Mesothelial cell of epicardium (in vitro differentiated cells): Measurements from ENCODE around the gene CACNA2D2. TPM values are rescaled to one million over a fixed set of nuclear protein-coding genes. Genes with fewer than 3 reads are reported as not detected.
A peak's percentile ranks its signal among the peaks of the same experiment; 100 is the strongest.

ENCODE experiments used
- DNase-seq, 2 experiments: peaks; one replicate each; pipeline ENCODE4 v3.0.0; 2021; ENCODE audit warnings: low spot score in 2 of 2; ENCODE audit not compliant: unreplicated experiment in 2 of 2
- H3K27ac Mint-ChIP-seq: 2 replicates; pipeline ENCODE4 v1.8.0; 2021; ENCODE audit warnings: mixed read lengths
- H3K27me3 Mint-ChIP-seq: 2 replicates; pipeline ENCODE4 v1.8.0; 2021; ENCODE audit warnings: low read depth, mixed read lengths
- H3K36me3 Mint-ChIP-seq: 2 replicates; pipeline ENCODE4 v1.8.0; 2021; ENCODE audit warnings: mixed read lengths
- H3K4me1 Mint-ChIP-seq: 2 replicates; pipeline ENCODE4 v1.8.0; 2021; ENCODE audit warnings: mixed read lengths
- H3K4me3 Mint-ChIP-seq: 2 replicates; pipeline ENCODE4 v1.8.0; 2021; ENCODE audit warnings: mild to moderate bottlenecking, moderate library complexity, mixed read lengths
- H3K9me3 Mint-ChIP-seq: 2 replicates; pipeline ENCODE4 v1.8.0; 2021; ENCODE audit warnings: mixed read lengths
- CTCF ChIP-seq: fragments of 200-600 bp; sonication (generic); IDR thresholded peaks from one replicate; pipeline ENCODE4 v1.5.0; 2021; ENCODE audit warnings: antibody characterized with exemption; ENCODE audit not compliant: unreplicated experiment
- total RNA-seq: library from RNA; stranded (reverse); gene quantifications from 3 replicates; pipeline ENCODE4 v1.2.1, GENCODE V29; 2021

Gene CACNA2D2
- total RNA-seq = 9.9 to 10.8 TPM (median 9.9 TPM) in 3 replicates

- TF ChIP-seq CTCF = no peak
- Mint-ChIP-seq H3K4me1 (peaks cover 5% of the 10 kb centered on the region), H3K27me3 (peaks cover 75% of the 10 kb centered on the region), H3K36me3 (no peaks in the 10 kb centered on the region), H3K27ac (no peak within 1 kb of the TSS), H3K4me3 (peak within 1 kb of the TSS; percentile 68), H3K9me3 (no peaks in the 10 kb centered on the region)
- peak; percentile 66 to 79 for DNase-seq
Observed at GRCh38 chr3:50503504-50504342, at the start of gene CACNA2D2. CACNA2D2 (minus strand) TSS chr3:50503634; CDS start chr3:50503423, 211 bp downstream.

- H3K36me3 Mint-ChIP-seq = no peaks in the 10 kb centered on the region
- no peak overlapping the region for H3K4me3 Mint-ChIP-seq
- peaks cover 24% of the 10 kb centered on the region for H3K27me3 Mint-ChIP-seq
- no peak overlapping the region for H3K27ac Mint-ChIP-seq
- H3K4me1 Mint-ChIP-seq = peaks cover 14% of the 10 kb centered on the region
- DNase-seq = no peak
- no peak for TF ChIP-seq CTCF
- H3K9me3 Mint-ChIP-seq = no peaks in the 10 kb centered on the region
Observed at GRCh38 chr3:50552598-50552997, 49.2 kb upstream of the CACNA2D2 start.

GRCh38 chr3:50551681-50552435 lies 48.4 kb upstream of the CACNA2D2 start:
- DNase-seq = no peak
- Mint-ChIP-seq H3K4me3 (no peak overlapping the region), H3K27me3 (peaks cover 19% of the 10 kb centered on the region), H3K36me3 (no peaks in the 10 kb centered on the region), H3K27ac (no peak overlapping the region), H3K4me1 (peaks cover 14% of the 10 kb centered on the region), H3K9me3 (no peaks in the 10 kb centered on the region)
- no peak for TF ChIP-seq CTCF

- no peak overlapping the region for H3K4me3 Mint-ChIP-seq
- no peak for TF ChIP-seq CTCF
- DNase-seq = no peak
- H3K9me3 Mint-ChIP-seq = no peaks in the 10 kb centered on the region
- H3K27me3 Mint-ChIP-seq = peaks cover 19% of the 10 kb centered on the region
- peak overlapping the region; percentile 66 for H3K27ac Mint-ChIP-seq
- peaks cover 14% of the 10 kb centered on the region for H3K4me1 Mint-ChIP-seq
- no peaks in the 10 kb centered on the region for H3K36me3 Mint-ChIP-seq
Observed at GRCh38 chr3:50551054-50551659, 47.7 kb upstream of the CACNA2D2 start.

GRCh38 chr3:50550079-50550736 lies 46.8 kb upstream of the CACNA2D2 start:
- Mint-ChIP-seq H3K36me3 (no peaks in the 10 kb centered on the region), H3K4me3 (no peak overlapping the region), H3K9me3 (no peaks in the 10 kb centered on the region), H3K27ac (no peak overlapping the region), H3K4me1 (peaks cover 14% of the 10 kb centered on the region), H3K27me3 (peaks cover 19% of the 10 kb centered on the region)
- TF ChIP-seq CTCF = peak; percentile 90
- DNase-seq = peak in 1 of 2 experiments; percentile 84
